Panc1 (cell line): Measurements from ENCODE around the gene MMP24OS. TPM values are rescaled to one million over a fixed set of nuclear protein-coding genes. Genes with fewer than 3 reads are reported as not detected.

Source experiments
- ATAC-seq: fragments of 200-7000 bp; cut with Tn5 transposase; 2 replicates; pipeline ENCODE4 v1.9.1; 2020; ENCODE audit warnings: mild to moderate bottlenecking, moderate library complexity
- BruUV-seq: library from RNA; stranded (reverse); fragments of 400-500 nt; replicated peaks from 2 replicates; lab custom pipeline; 2021; lab: Mats Ljungman, UMichigan
- CTCF ChIA-PET: fragments of 300-600 bp; sonication (Branson Sonifier 250); formaldehyde crosslinking; loops from one replicate; lab custom pipeline; 2022; ENCODE audit warnings: antibody characterized with exemption; lab: Charles Lee
- POLR2A ChIA-PET: fragments of 300-600 bp; sonication (Branson Sonifier 250); formaldehyde crosslinking; loops from one replicate; lab custom pipeline; 2022; ENCODE audit warnings: antibody characterized with exemption; lab: Charles Lee
- DNase-seq: peaks from one replicate; pipeline ENCODE4 v3.0.0-alpha.2; 2010; ENCODE audit warnings: low read depth, low spot score
- H3K27ac ChIP-seq: 2 replicates; pipeline ENCODE4 v1.5.1; 2011; ENCODE audit warnings: mild to moderate bottlenecking, low read length, inconsistent platforms
- H3K27me3 ChIP-seq: fragments of 200-500 bp; sonication (Bioruptor generic); 2 replicates; pipeline ENCODE4 v1.6.0; 2014; ENCODE audit warnings: low read length, inconsistent platforms; ENCODE audit not compliant: control insufficient read depth, insufficient read depth
- H3K36me3 ChIP-seq: fragments of 200-500 bp; sonication (Bioruptor generic); 2 replicates; pipeline ENCODE4 v1.5.1; 2014; ENCODE audit warnings: inconsistent platforms, mild to moderate bottlenecking, low read length, moderate library complexity; ENCODE audit not compliant: control insufficient read depth, insufficient read depth
- H3K4me1 ChIP-seq: 2 replicates; pipeline ENCODE4 v1.5.1; 2011; ENCODE audit warnings: inconsistent platforms, mild to moderate bottlenecking, low read length, moderate library complexity; ENCODE audit not compliant: control insufficient read depth, insufficient read depth
- H3K4me3 ChIP-seq, 2 experiments: 2 replicates each; pipeline ENCODE4 v1.5.1; 2011 to 2012; ENCODE audit warnings: low read depth in 2 of 2, low read length in 2 of 2, mild to moderate bottlenecking in 2 of 2, inconsistent platforms in 1 of 2, moderate library complexity in 1 of 2
- H3K9me3 ChIP-seq: fragments of 200-500 bp; sonication (Bioruptor generic); 2 replicates; pipeline ENCODE4 v1.5.1; 2014; ENCODE audit warnings: low read depth, mild to moderate bottlenecking, inconsistent platforms, low read length, moderate library complexity; ENCODE audit not compliant: control insufficient read depth, insufficient read depth
- CTCF ChIP-seq: fragments of 450-650 bp; IDR thresholded peaks from 2 replicates; pipeline ENCODE4 v1.5.1; 2017; ENCODE audit warnings: mild to moderate bottlenecking
- POLR2AphosphoS5 ChIP-seq: IDR thresholded peaks from 2 replicates; pipeline ENCODE4 v1.6.1; 2012; ENCODE audit warnings: mild to moderate bottlenecking, low read depth, low read length, moderate library complexity
- REST ChIP-seq, 2 experiments: IDR thresholded peaks; 2 replicates each; pipeline ENCODE4 v1.6.1; 2011 to 2012; ENCODE audit warnings: low read depth in 2 of 2, control low read depth in 1 of 2, low read length in 1 of 2, mild to moderate bottlenecking in 1 of 2, moderate library complexity in 1 of 2; ENCODE audit not compliant: insufficient read depth in 1 of 2
- SIN3A ChIP-seq: IDR thresholded peaks from 2 replicates; pipeline ENCODE4 v1.6.1; 2012; ENCODE audit warnings: low read depth, mild to moderate bottlenecking, low read length, moderate library complexity, borderline replicate concordance; ENCODE audit not compliant: insufficient read depth
- TCF7L2 ChIP-seq: IDR thresholded peaks from 2 replicates; pipeline ENCODE4 v1.6.1; 2011; ENCODE audit warnings: mild to moderate bottlenecking, low read depth, low read length, inconsistent platforms
- in situ Hi-C: cut with HindIII; loops from 2 replicates; pipeline ENCODE4 v1.10.0; 2016; ENCODE audit warnings: low sequenced_read_pairs, low pct_unique_long_range_greater_than_20kb
- intact Hi-C: fragments of 100-400 bp; cut with micrococcal nuclease; formaldehyde crosslinking; loops from one replicate; pipeline ENCODE4 v1.10.0; 2022; ENCODE audit not compliant: unreplicated experiment
- total RNA-seq: library from RNA; stranded (reverse); gene quantifications from one replicate; pipeline ENCODE4 v1.2.1, GENCODE V29; 2021; ENCODE audit not compliant: unreplicated experiment

MMP24OS gene
- total RNA-seq, 1 experiment from 2014 or later, result 83.8 TPM

GRCh38 chr20:35298264-35298663 is 20.3 kb upstream of the MMP24OS start:
- ATAC-seq, result no peak
- no TSS peak for BruUV-seq
- intact Hi-C loops (no loop called here), in situ Hi-C loops (no loop called here)
- ChIA-PET POLR2A (interaction anchor here (0.6 to 0.7 kb wide), 3 partner anchors 14 to 20 kb away, joined by 3 to 13 read pairs (median 7); partner anchors contain the start of gene EIF6), CTCF (interaction anchor here (0.5 to 1.4 kb wide), 2 partner anchors 10 to 142 kb away, joined by 3 to 6 read pairs; no protein-coding TSS in a partner anchor)
- peaks cover 18% of the 10 kb centered on the region for H3K4me1 ChIP-seq
- no peaks in the 10 kb centered on the region for H3K36me3 ChIP-seq
- H3K4me3 ChIP-seq, result no peak overlapping the region
- no peak for TF ChIP-seq CTCF
- no peak for TF ChIP-seq REST (IDR thresholded peaks at IDR 0.05; ENCODE audit: insufficient read depth in 1 of 2, low read depth in 2 of 2, low read length in 1 of 2)
- TF ChIP-seq SIN3A, result no peak
- no peak for TF ChIP-seq POLR2AphosphoS5
- no peak for TF ChIP-seq TCF7L2
- H3K27me3 ChIP-seq, result no peaks in the 10 kb centered on the region
- no peak overlapping the region for H3K27ac ChIP-seq
- DNase-seq, result no peak
- no peaks in the 10 kb centered on the region for H3K9me3 ChIP-seq

- ATAC-seq, result no peak
- Histone ChIP-seq H3K4me3 (no peak overlapping the region), H3K27ac (no peak overlapping the region), H3K4me1 (peaks cover 12% of the 10 kb centered on the region), H3K9me3 (no peaks in the 10 kb centered on the region), H3K27me3 (no peaks in the 10 kb centered on the region), H3K36me3 (no peaks in the 10 kb centered on the region)
- BruUV-seq, result no TSS peak
- in situ Hi-C loops, result no loop called here
- CTCF ChIA-PET, result interaction anchor here (0.5 to 1.5 kb wide), 5 partner anchors 10 to 203 kb away, joined by 3 to 6 read pairs (median 5); no protein-coding TSS in a partner anchor
- TF ChIP-seq POLR2AphosphoS5 (no peak), CTCF (no peak), SIN3A (no peak), TCF7L2 (no peak), REST (IDR thresholded peaks at IDR 0.05; ENCODE audit: insufficient read depth in 1 of 2, low read depth in 2 of 2, low read length in 1 of 2) (no peak)
- POLR2A ChIA-PET, result no interaction called here
- intact Hi-C loops, result no loop called here
- no peak for DNase-seq
Measured at GRCh38 chr20:35297740-35298139, 19.8 kb upstream of the MMP24OS start.
